ENCODE results near the gene B3GAT2. TPM values are rescaled to one million over a fixed set of nuclear protein-coding genes. Genes with fewer than 3 reads are reported as not detected.
"Not testable (repeated sequence)": the region's sequence is repeated elsewhere in the genome, so short reads cannot be mapped to it uniquely, and the experiment has no call there.

B3GAT2 gene
- total RNA-seq, 1 experiment from 2014 or later: not detected

DNA sequence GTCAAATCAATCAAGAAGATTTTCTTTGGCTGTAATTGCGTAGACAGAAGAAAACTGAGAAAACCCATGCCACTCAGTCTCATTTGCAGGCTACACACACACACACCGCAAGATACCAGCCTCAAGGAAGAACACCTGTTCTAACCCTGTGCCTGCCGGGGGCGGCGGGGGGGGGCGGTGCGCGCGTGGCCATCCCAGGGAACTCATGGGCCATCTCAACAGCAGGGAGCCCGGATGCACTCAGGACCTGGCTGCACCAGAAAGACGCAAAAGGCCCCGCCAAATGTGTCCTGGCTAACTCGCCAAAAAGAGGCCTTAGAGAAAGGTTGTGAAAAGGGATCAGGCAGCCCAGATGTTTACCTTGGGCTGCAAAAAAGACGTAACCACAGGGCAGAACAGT lies 2.1 kb downstream of the B3GAT2 start:
- H3K4me3 ChIP-seq: no peak overlapping the region
- H3K4me1 ChIP-seq (replicated peaks): peaks cover 18% of the 10 kb centered on the region
- H3K36me3 ChIP-seq: no peaks in the 10 kb centered on the region
- no peak for DNase-seq (ENCODE audit: low read depth in 1 of 2, low spot score in 2 of 2)
- H3K9me3 ChIP-seq (replicated peaks): no peaks in the 10 kb centered on the region
- H3K27ac ChIP-seq: no peak overlapping the region
- H3K27me3 ChIP-seq (replicated peaks): peaks cover 51% of the 10 kb centered on the region

DNA sequence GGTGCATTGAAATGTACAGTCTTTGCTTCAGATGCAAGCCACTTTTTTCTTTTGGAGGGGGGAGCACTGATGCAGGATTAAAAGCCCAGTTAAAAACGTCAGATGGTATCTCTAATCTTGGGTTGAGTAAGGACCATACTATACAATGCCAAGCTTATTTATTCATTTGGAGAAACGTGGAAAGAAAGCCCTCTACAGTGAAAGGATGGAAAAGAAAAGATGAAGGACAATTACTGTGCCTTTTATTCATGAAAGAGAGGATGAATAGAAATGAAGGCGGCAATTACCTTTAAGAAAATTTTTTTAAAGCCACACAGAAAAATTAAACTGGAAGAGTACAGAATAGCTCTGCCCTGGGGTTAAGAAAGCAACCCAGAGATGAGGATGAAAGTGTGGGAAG lies 2.7 kb downstream of the B3GAT2 start:
- DNase-seq (ENCODE audit: low read depth in 1 of 2, low spot score in 2 of 2): no peak
- Histone ChIP-seq H3K4me1 (replicated peaks) (peaks cover 18% of the 10 kb centered on the region), H3K36me3 (no peaks in the 10 kb centered on the region), H3K9me3 (replicated peaks) (no peaks in the 10 kb centered on the region), H3K27me3 (replicated peaks) (peaks cover 51% of the 10 kb centered on the region), H3K27ac (no peak overlapping the region), H3K4me3 (no peak overlapping the region)

DNA sequence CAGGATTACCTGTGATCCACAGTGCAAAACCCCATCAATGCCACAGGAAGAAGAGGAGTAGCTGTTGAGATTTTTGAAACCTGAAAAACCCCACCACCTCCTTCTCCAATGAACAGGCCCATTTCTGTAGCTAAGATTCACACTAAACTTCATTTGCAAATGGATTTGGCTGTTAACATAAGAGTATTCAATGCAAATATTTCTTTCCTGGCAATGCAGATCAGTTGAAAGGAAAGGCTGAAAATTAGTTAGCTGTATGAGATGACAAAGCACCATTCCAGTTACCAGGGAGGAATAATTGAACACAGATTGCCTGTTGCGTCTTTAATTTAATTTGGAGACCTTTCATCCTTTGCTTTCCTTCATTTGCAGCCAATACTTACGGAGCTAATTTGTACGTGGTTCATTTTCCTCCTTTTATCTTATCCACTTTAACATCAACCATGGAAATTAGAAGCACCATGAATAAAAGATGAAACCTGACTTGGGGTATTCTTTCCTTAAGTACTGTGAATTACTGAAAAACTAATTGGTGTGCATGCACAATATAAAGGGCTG lies 4.2 kb downstream of the B3GAT2 start:
- Histone ChIP-seq H3K27me3 (replicated peaks) (peaks cover 46% of the 10 kb centered on the region), H3K36me3 (no peaks in the 10 kb centered on the region), H3K27ac (no peak overlapping the region), H3K4me1 (replicated peaks) (peaks cover 18% of the 10 kb centered on the region), H3K9me3 (replicated peaks) (no peaks in the 10 kb centered on the region), H3K4me3 (no peak overlapping the region)
- no peak for DNase-seq (ENCODE audit: low read depth in 1 of 2, low spot score in 2 of 2)

DNA sequence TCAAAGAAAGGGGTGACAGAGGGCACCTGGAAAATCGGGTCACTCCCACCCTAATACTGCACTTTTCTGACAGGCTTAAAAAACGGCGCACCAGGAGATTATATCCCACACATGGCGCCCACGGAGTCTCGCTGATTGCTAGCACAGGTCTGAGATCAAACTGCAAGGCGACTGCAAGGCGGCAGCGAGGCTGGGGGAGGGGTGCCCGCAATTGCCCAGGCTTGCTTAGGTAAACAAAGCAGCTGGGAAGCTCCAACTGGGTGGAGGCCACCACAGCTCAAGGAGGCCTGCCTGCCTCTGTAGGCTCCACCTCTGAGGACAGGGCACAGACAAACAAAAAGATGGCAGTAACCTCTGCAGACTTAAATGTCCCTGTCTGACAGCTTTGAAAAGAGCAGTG lies 12.5 kb downstream of the B3GAT2 start:
- H3K9me3 ChIP-seq (replicated peaks); H3K4me1 ChIP-seq (replicated peaks); DNase-seq (ENCODE audit: low read depth in 1 of 2, low spot score in 2 of 2); H3K27ac ChIP-seq; H3K4me3 ChIP-seq; H3K36me3 ChIP-seq; H3K27me3 ChIP-seq (replicated peaks): not testable (repeated sequence)

DNA sequence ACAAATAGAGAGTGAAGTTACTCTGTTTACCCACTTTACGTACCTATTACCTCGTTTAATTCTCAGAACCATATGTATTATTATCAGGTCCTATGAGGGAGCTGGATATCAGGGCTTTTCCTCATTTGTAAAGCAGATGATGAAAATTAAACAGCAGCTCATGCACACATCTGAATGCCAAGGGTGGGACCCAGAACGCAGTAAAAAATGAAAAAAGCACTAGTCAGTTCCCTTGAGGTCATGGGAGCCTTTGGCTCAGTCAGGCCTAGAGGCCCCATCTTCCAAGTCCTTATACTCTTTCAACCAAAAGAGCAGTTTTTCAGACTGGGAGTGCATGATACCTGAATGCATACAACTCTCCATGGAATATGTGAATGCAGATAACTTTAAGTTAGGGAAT lies 23.0 kb downstream of the B3GAT2 start:
- no peak overlapping the region for H3K27ac ChIP-seq
- H3K4me1 ChIP-seq (replicated peaks): no peaks in the 10 kb centered on the region
- H3K4me3 ChIP-seq: no peak overlapping the region
- no peak for DNase-seq (ENCODE audit: low read depth in 1 of 2, low spot score in 2 of 2)
- H3K36me3 ChIP-seq: no peaks in the 10 kb centered on the region
- no peaks in the 10 kb centered on the region for H3K27me3 ChIP-seq (replicated peaks)
- H3K9me3 ChIP-seq (replicated peaks): no peaks in the 10 kb centered on the region

DNA sequence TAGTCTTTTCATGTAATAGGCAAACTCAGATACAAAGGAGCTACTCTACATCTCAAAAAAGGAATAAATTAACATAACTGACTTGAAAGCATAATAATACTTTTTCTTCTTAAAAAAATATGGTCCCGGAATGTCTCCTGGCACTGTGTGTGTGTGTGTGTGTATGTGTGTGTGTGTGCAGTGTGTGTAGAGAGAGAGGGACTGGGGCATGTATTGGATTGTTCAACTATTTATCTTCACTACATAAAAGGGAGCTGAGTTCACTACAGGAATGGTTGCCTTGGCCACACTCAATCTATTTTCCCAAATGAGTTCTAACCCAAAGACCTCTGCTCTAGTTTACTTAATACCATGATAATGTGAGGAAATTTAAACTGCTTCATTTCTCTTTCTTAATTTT lies 51.1 kb downstream of the B3GAT2 start:
- no peaks in the 10 kb centered on the region for H3K4me1 ChIP-seq (replicated peaks)
- no peaks in the 10 kb centered on the region for H3K9me3 ChIP-seq (replicated peaks)
- DNase-seq (ENCODE audit: low read depth in 1 of 2, low spot score in 2 of 2): no peak
- H3K4me3 ChIP-seq: no peak overlapping the region
- no peak overlapping the region for H3K27ac ChIP-seq
- H3K27me3 ChIP-seq (replicated peaks): peaks cover 2% of the 10 kb centered on the region; the same call in 1 of the 2 replicates
- H3K36me3 ChIP-seq: no peaks in the 10 kb centered on the region

DNA sequence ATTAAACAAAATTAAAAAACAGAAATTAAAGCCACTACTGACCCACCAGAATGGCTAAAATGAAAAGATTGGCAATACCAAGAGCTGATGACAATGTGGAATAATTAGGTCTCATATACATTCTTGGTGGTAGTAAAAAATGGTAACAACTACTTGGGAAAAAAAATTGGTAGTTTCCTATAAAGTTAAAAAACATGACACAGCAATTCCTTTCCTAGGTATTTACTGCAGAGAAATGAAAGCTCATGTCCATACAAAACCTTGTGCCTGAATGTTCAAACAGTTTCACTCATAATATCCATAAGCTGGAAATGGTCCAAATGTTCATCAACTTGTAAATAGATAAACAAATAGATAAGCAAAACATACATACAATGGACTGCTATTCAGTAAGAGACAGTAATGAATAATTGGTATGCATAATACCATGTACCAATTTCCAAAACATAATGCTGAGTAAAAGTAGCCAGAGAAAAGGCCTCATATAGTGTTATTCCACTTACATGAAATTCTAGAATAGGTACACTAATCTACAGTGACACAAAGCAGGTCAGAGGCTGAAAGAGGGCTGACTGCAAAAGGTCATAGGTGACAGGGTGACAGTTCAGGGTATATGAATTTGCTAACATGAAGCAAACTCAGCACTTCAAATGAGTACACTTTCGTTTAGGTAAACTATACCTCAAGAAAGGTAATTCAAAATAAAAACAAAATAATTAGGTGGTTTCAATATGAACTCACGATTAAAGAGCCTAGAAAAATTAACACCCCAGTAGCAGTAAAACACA lies 53.0 kb downstream of the B3GAT2 start:
- Histone ChIP-seq H3K27me3 (replicated peaks) (no peaks in the 10 kb centered on the region), H3K9me3 (replicated peaks) (no peaks in the 10 kb centered on the region), H3K27ac (no peak overlapping the region), H3K4me3 (no peak overlapping the region), H3K36me3 (no peaks in the 10 kb centered on the region), H3K4me1 (replicated peaks) (no peaks in the 10 kb centered on the region)
- no peak for DNase-seq (ENCODE audit: low read depth in 1 of 2, low spot score in 2 of 2)

DNA sequence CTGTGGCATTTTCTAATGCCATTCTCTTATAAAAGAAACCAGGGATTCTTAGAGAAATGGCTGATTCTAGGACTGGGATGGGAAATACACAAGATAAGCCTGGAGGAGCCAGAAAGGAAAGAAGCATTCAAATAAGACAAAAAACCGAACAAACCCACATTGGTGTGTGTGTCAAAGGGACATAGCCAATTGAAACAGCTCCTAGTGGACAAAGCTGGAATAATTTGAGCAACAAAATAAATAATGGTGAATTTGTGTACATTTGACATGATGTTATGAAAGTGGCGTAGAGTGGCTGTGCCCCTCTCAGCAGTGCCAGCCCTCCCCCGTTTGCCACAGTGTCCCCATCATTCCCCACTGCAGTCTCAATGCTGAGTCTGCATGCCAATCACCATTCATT lies 55.5 kb downstream of the B3GAT2 start:
- H3K36me3 ChIP-seq: no peaks in the 10 kb centered on the region
- no peak overlapping the region for H3K27ac ChIP-seq
- H3K4me3 ChIP-seq: no peak overlapping the region
- H3K27me3 ChIP-seq (replicated peaks): no peaks in the 10 kb centered on the region
- H3K4me1 ChIP-seq (replicated peaks): no peaks in the 10 kb centered on the region
- DNase-seq (ENCODE audit: low read depth in 1 of 2, low spot score in 2 of 2): no peak
- H3K9me3 ChIP-seq (replicated peaks): no peaks in the 10 kb centered on the region

DNA sequence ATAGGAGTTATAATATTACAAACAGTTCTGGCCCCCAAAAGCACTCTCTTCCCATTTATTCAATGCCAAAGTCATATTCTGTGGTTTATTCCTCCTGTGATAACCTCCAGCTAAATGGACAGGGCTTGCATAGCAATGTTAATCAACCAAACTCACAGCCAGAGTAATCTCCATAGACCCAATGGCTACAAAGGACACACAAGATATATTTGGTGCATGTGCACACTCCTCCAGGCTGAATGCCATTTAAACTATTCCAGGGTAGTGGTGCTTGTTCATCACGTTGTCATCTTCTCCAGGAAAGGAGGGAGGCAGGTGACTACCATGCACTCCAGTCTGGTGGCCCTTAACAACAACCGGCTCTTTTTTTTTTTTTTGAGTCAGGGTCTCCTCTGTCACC lies 56.8 kb downstream of the B3GAT2 start:
- no peak for DNase-seq (ENCODE audit: low read depth in 1 of 2, low spot score in 2 of 2)
- Histone ChIP-seq H3K9me3 (replicated peaks) (no peaks in the 10 kb centered on the region), H3K27ac (no peak overlapping the region), H3K27me3 (replicated peaks) (0 out of 2 replicates have a peak, but pooled peaks cover 5% of the 10 kb centered on the region), H3K4me3 (no peak overlapping the region), H3K4me1 (replicated peaks) (no peaks in the 10 kb centered on the region), H3K36me3 (no peaks in the 10 kb centered on the region)

DNA sequence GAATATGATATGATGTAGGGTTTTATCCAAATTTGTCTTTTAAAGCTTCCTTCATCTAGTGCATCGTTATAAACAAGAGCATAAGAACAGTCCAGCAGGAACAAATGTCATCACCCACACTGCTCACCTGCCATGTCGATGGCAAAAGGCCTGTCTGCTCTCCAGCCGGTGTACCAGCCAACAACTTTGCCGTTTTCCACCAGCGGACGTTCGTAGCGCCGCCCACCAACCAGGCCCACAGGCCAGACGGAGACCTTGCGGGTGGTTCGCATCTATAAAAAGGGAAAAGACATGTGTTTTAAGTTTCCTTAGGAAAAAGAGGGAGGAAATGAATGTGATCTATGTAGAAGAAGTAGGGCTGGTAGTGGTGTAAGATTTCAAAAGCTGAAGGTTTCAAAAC lies 62.9 kb downstream of the B3GAT2 start:
- Histone ChIP-seq H3K4me3 (no peak overlapping the region), H3K9me3 (replicated peaks) (no peaks in the 10 kb centered on the region), H3K27me3 (replicated peaks) (peaks cover 5% of the 10 kb centered on the region; the same call in 1 of the 2 replicates), H3K36me3 (no peaks in the 10 kb centered on the region), H3K4me1 (replicated peaks) (no peaks in the 10 kb centered on the region), H3K27ac (no peak overlapping the region)
- DNase-seq (ENCODE audit: low read depth in 1 of 2, low spot score in 2 of 2): no peak

DNA sequence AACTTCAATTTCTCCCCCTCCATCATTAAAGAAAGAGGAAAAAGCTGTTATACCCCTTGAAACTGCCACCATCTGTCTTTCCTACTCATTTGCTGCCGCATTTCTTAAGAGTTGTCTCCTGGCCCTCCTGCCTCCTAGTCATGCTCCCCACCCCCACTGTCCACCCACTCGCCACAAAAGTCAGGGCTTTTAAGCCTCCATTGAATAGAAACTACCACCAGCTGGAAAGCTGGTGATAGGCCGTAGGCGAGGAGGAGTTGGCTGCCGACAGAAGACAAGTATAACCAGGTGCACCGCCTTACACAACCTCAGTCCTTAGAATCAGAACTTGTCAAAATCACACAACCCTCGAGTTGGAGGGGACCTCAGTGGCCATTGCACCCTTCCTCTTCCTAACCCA lies 67.6 kb downstream of the B3GAT2 start:
- Histone ChIP-seq H3K4me3 (no peak overlapping the region), H3K9me3 (replicated peaks) (0 out of 2 replicates have a peak, but pooled peaks cover 2% of the 10 kb centered on the region), H3K27me3 (replicated peaks) (no peaks in the 10 kb centered on the region; the same call in 1 of the 2 replicates), H3K4me1 (replicated peaks) (no peaks in the 10 kb centered on the region), H3K36me3 (no peaks in the 10 kb centered on the region), H3K27ac (no peak overlapping the region)
- DNase-seq (ENCODE audit: low read depth in 1 of 2, low spot score in 2 of 2): no peak

DNA sequence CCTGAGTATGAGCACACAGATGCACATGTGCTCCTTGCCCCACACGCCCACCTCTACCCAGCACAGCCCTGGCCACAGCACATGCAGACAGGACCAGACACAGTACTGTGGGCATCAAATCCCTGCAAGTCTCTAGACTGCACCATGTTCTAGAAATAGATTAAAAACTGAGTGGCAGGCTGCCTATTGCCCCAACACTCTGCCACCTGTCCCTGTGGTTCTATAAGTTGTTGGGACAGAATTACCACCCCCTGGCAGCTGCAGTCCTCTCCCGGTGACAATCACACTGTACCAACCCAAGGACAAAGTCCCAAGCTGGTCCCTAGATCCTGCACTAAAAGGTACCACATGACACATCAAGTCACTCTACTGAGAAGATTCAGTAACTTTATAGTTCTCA lies 70.2 kb downstream of the B3GAT2 start:
- Histone ChIP-seq H3K4me1 (replicated peaks) (no peaks in the 10 kb centered on the region), H3K4me3 (no peak overlapping the region), H3K9me3 (replicated peaks) (0 out of 2 replicates have a peak, but pooled peaks cover 2% of the 10 kb centered on the region), H3K27me3 (replicated peaks) (no peaks in the 10 kb centered on the region), H3K36me3 (no peaks in the 10 kb centered on the region), H3K27ac (no peak overlapping the region)
- no peak for DNase-seq (ENCODE audit: low read depth in 1 of 2, low spot score in 2 of 2)

DNA sequence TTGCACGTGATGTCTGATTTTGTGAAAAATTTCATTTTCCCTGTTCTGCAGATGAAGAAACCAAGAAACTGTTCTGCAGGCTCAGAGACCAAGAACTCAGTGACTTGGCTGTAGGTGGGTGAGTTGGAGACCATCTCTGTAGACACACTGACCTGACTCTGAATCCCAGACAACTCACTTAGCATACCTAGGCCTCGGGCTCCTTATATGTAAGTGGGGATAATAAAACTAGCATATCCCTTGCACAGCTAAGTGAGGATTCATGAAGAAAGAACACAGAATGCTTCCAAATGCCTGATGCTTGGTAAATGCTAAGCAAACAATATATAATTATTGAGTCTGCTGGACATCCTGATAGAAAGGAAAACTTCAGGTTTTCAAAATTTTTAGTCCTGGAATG lies 70.8 kb downstream of the B3GAT2 start:
- 0 out of 2 replicates have a peak, but pooled peaks cover 2% of the 10 kb centered on the region for H3K9me3 ChIP-seq (replicated peaks)
- DNase-seq (ENCODE audit: low read depth in 1 of 2, low spot score in 2 of 2): no peak
- H3K4me1 ChIP-seq (replicated peaks): no peaks in the 10 kb centered on the region
- no peaks in the 10 kb centered on the region for H3K36me3 ChIP-seq
- no peaks in the 10 kb centered on the region for H3K27me3 ChIP-seq (replicated peaks)
- no peak overlapping the region for H3K27ac ChIP-seq
- no peak overlapping the region for H3K4me3 ChIP-seq

DNA sequence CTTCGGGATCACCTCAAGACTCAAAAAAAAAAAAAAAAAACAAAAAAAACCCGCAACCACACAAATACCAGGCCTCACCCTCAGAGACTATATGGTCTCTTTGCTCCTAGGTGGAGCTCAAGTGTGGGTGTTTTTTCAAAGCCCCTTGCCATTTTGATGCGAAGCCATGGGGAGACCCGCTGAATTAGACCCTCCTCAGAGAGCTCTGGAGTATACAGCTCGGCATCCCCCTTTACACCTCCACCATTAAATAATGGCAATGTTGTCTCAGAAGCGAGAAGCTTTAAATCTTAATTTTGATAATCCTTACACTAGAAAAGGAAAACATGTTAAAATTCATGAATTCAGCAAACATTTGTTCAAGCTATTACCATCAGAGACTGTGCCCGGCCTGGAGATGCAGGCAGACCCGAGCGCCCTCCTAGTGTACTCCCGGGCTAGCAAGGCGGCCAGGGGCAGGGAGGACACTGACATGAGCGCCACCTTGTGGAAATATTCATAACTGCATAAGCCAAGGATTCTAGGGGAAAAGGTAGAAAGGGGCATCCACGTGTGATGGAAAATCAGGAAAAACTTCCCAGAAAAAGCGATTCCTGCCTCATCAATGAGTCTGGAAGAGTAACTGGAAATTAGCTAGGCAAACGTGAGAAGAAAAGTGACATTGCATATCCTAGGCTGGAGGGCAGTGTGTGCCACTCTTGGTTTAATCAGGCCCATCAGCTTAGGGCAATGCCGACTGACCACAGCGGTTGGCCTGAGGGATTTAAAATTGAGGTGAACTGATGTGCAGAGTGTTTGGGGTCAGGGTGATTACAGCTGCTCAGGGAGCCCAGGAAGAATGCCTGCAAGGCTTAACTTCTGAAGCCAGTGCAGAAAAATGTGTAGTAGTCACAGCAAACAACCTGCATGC lies 72.5 kb downstream of the B3GAT2 start:
- H3K4me1 ChIP-seq (replicated peaks): no peaks in the 10 kb centered on the region
- H3K36me3 ChIP-seq: no peaks in the 10 kb centered on the region
- 0 out of 2 replicates have a peak, but pooled peaks cover 2% of the 10 kb centered on the region for H3K9me3 ChIP-seq (replicated peaks)
- H3K27ac ChIP-seq: no peak overlapping the region
- peak; percentile 58 to 65 for DNase-seq (ENCODE audit: low read depth in 1 of 2, low spot score in 2 of 2)
- H3K4me3 ChIP-seq: no peak overlapping the region
- H3K27me3 ChIP-seq (replicated peaks): no peaks in the 10 kb centered on the region

Data from SJSA1 (cell line).